ENCODE results near the gene ANKRD33B.

The ANKRD33B gene

GRCh38 chr5:10581424-10581748 lies 17.5 kb downstream of the ANKRD33B start:
- H3K4me1 ChIP-seq (ENCODE audit: control insufficient read depth, insufficient read depth, low read length, poor library complexity, severe bottlenecking) = peaks cover 21% of the 10 kb centered on the region
- no peaks in the 10 kb centered on the region for H3K36me3 ChIP-seq (ENCODE audit: control insufficient read depth, insufficient read depth, low read length)
- H3K9me3 ChIP-seq (ENCODE audit: control insufficient read depth, low read length) = no peaks in the 10 kb centered on the region
- no peak overlapping the region for H3K4me3 ChIP-seq (ENCODE audit: extremely low read depth, insufficient read depth, low read length, poor library complexity, severe bottlenecking)
- 77 to 96% methylated on average over 2 of the region's 2 CpGs for WGBS, 2 experiments (ENCODE audit: insufficient coverage in 2 of 2)
- H3K27ac ChIP-seq (ENCODE audit: low read depth, low read length, severe bottlenecking) = no peak overlapping the region

GRCh38 chr5:10581867-10582511 lies 18.1 kb downstream of the ANKRD33B start:
- Histone ChIP-seq H3K4me1 (ENCODE audit: control insufficient read depth, insufficient read depth, low read length, poor library complexity, severe bottlenecking) (peaks cover 17% of the 10 kb centered on the region), H3K27ac (ENCODE audit: low read depth, low read length, severe bottlenecking) (no peak overlapping the region), H3K9me3 (ENCODE audit: control insufficient read depth, low read length) (no peaks in the 10 kb centered on the region), H3K36me3 (ENCODE audit: control insufficient read depth, insufficient read depth, low read length) (no peaks in the 10 kb centered on the region), H3K4me3 (ENCODE audit: extremely low read depth, insufficient read depth, low read length, poor library complexity, severe bottlenecking) (no peak overlapping the region)
- WGBS, 2 experiments (ENCODE audit: insufficient coverage in 2 of 2) = 94% methylated on average over 6 of the region's 7 CpGs

- H3K36me3 ChIP-seq (ENCODE audit: control insufficient read depth, insufficient read depth, low read length) = no peaks in the 10 kb centered on the region
- H3K27ac ChIP-seq (ENCODE audit: low read depth, low read length, severe bottlenecking) = no peak overlapping the region
- WGBS, 2 experiments (ENCODE audit: insufficient coverage in 2 of 2) = 83 to 99% methylated on average over 4 to 8 of the region's 8 CpGs
- H3K4me3 ChIP-seq (ENCODE audit: extremely low read depth, insufficient read depth, low read length, poor library complexity, severe bottlenecking) = no peak overlapping the region
- H3K4me1 ChIP-seq (ENCODE audit: control insufficient read depth, insufficient read depth, low read length, poor library complexity, severe bottlenecking) = peaks cover 14% of the 10 kb centered on the region
- no peaks in the 10 kb centered on the region for H3K9me3 ChIP-seq (ENCODE audit: control insufficient read depth, low read length)
Observed at GRCh38 chr5:10582512-10582897, 18.6 kb downstream of the ANKRD33B start.

- Histone ChIP-seq H3K4me1 (ENCODE audit: control insufficient read depth, insufficient read depth, low read length, poor library complexity, severe bottlenecking) (peaks cover 9% of the 10 kb centered on the region), H3K36me3 (ENCODE audit: control insufficient read depth, insufficient read depth, low read length) (no peaks in the 10 kb centered on the region), H3K9me3 (ENCODE audit: control insufficient read depth, low read length) (no peaks in the 10 kb centered on the region), H3K4me3 (ENCODE audit: extremely low read depth, insufficient read depth, low read length, poor library complexity, severe bottlenecking) (no peak overlapping the region), H3K27ac (ENCODE audit: low read depth, low read length, severe bottlenecking) (no peak overlapping the region)
- 90 to 91% methylated on average over 11 of the region's 13 CpGs for WGBS, 2 experiments (ENCODE audit: insufficient coverage in 2 of 2)
Observed at GRCh38 chr5:10583663-10584572, 20.0 kb downstream of the ANKRD33B start.

- peaks cover 13% of the 10 kb centered on the region for H3K4me1 ChIP-seq (ENCODE audit: control insufficient read depth, insufficient read depth, low read length, poor library complexity, severe bottlenecking)
- no peaks in the 10 kb centered on the region for H3K9me3 ChIP-seq (ENCODE audit: control insufficient read depth, low read length)
- no peak overlapping the region for H3K4me3 ChIP-seq (ENCODE audit: extremely low read depth, insufficient read depth, low read length, poor library complexity, severe bottlenecking)
- WGBS, 2 experiments (ENCODE audit: insufficient coverage in 2 of 2) = 98% methylated on average over 7 of the region's 8 CpGs
- no peak overlapping the region for H3K27ac ChIP-seq (ENCODE audit: low read depth, low read length, severe bottlenecking)
- H3K36me3 ChIP-seq (ENCODE audit: control insufficient read depth, insufficient read depth, low read length) = no peaks in the 10 kb centered on the region
Observed at GRCh38 chr5:10584714-10585517, 21.0 kb downstream of the ANKRD33B start.

GRCh38 chr5:10585518-10585915 lies 21.6 kb downstream of the ANKRD33B start:
- H3K4me3 ChIP-seq (ENCODE audit: extremely low read depth, insufficient read depth, low read length, poor library complexity, severe bottlenecking) = no peak overlapping the region
- WGBS, 2 experiments (ENCODE audit: insufficient coverage in 2 of 2) = 91 to 95% methylated on average over 4 to 5 of the region's 5 CpGs

GRCh38 chr5:10586008-10586407 lies 22.1 kb downstream of the ANKRD33B start:
- no peak overlapping the region for H3K4me3 ChIP-seq (ENCODE audit: extremely low read depth, insufficient read depth, low read length, poor library complexity, severe bottlenecking)
- WGBS, 2 experiments (ENCODE audit: insufficient coverage in 2 of 2) = 90 to 95% methylated on average over 2 to 3 of the region's 4 CpGs

More at GRCh38 chr5:10585518-10585915, 21.6 kb downstream of the ANKRD33B start:
- H3K4me1 ChIP-seq (ENCODE audit: control insufficient read depth, insufficient read depth, low read length, poor library complexity, severe bottlenecking) = peaks cover 17% of the 10 kb centered on the region
- H3K27ac ChIP-seq (ENCODE audit: low read depth, low read length, severe bottlenecking) = no peak overlapping the region
- H3K9me3 ChIP-seq (ENCODE audit: control insufficient read depth, low read length) = no peaks in the 10 kb centered on the region
- H3K36me3 ChIP-seq (ENCODE audit: control insufficient read depth, insufficient read depth, low read length) = no peaks in the 10 kb centered on the region

GRCh38 chr5:10586555-10586954 lies 22.7 kb downstream of the ANKRD33B start:
- WGBS, 2 experiments (ENCODE audit: insufficient coverage in 2 of 2) = no CpG with 5 or more reads among the region's 1 CpG
- Histone ChIP-seq H3K4me3 (ENCODE audit: extremely low read depth, insufficient read depth, low read length, poor library complexity, severe bottlenecking) (no peak overlapping the region), H3K36me3 (ENCODE audit: control insufficient read depth, insufficient read depth, low read length) (no peaks in the 10 kb centered on the region), H3K27ac (ENCODE audit: low read depth, low read length, severe bottlenecking) (no peak overlapping the region), H3K9me3 (ENCODE audit: control insufficient read depth, low read length) (no peaks in the 10 kb centered on the region), H3K4me1 (ENCODE audit: control insufficient read depth, insufficient read depth, low read length, poor library complexity, severe bottlenecking) (peaks cover 24% of the 10 kb centered on the region)

More at GRCh38 chr5:10586008-10586407, 22.1 kb downstream of the ANKRD33B start:
- Histone ChIP-seq H3K4me1 (ENCODE audit: control insufficient read depth, insufficient read depth, low read length, poor library complexity, severe bottlenecking) (peaks cover 21% of the 10 kb centered on the region), H3K9me3 (ENCODE audit: control insufficient read depth, low read length) (no peaks in the 10 kb centered on the region), H3K36me3 (ENCODE audit: control insufficient read depth, insufficient read depth, low read length) (no peaks in the 10 kb centered on the region), H3K27ac (ENCODE audit: low read depth, low read length, severe bottlenecking) (no peak overlapping the region)

- Histone ChIP-seq H3K4me3 (ENCODE audit: extremely low read depth, insufficient read depth, low read length, poor library complexity, severe bottlenecking) (no peak overlapping the region), H3K4me1 (ENCODE audit: control insufficient read depth, insufficient read depth, low read length, poor library complexity, severe bottlenecking) (peaks cover 24% of the 10 kb centered on the region), H3K36me3 (ENCODE audit: control insufficient read depth, insufficient read depth, low read length) (no peaks in the 10 kb centered on the region), H3K27ac (ENCODE audit: low read depth, low read length, severe bottlenecking) (no peak overlapping the region), H3K9me3 (ENCODE audit: control insufficient read depth, low read length) (no peaks in the 10 kb centered on the region)
- 92 to 93% methylated on average over 2 to 5 of the region's 8 CpGs for WGBS, 2 experiments (ENCODE audit: insufficient coverage in 2 of 2)
Observed at GRCh38 chr5:10588109-10588775, 24.4 kb downstream of the ANKRD33B start.

GRCh38 chr5:10588779-10589447 lies 25.0 kb downstream of the ANKRD33B start:
- H3K36me3 ChIP-seq (ENCODE audit: control insufficient read depth, insufficient read depth, low read length) = no peaks in the 10 kb centered on the region
- WGBS, 2 experiments (ENCODE audit: insufficient coverage in 2 of 2) = 78 to 87% methylated on average over 11 of the region's 11 CpGs

More at GRCh38 chr5:10588779-10589447, 25.0 kb downstream of the ANKRD33B start:
- no peak overlapping the region for H3K27ac ChIP-seq (ENCODE audit: low read depth, low read length, severe bottlenecking)
- H3K4me3 ChIP-seq (ENCODE audit: extremely low read depth, insufficient read depth, low read length, poor library complexity, severe bottlenecking) = no peak overlapping the region
- peaks cover 24% of the 10 kb centered on the region for H3K4me1 ChIP-seq (ENCODE audit: control insufficient read depth, insufficient read depth, low read length, poor library complexity, severe bottlenecking)
- H3K9me3 ChIP-seq (ENCODE audit: control insufficient read depth, low read length) = no peaks in the 10 kb centered on the region
